ENCODE measurements around the gene FES. TPM values are rescaled to one million over a fixed set of nuclear protein-coding genes. Genes with fewer than 3 reads are reported as not detected.

The FES gene
- polyA plus RNA-seq, 3 donors, result 140 to 260 (median 157) TPM

DNA sequence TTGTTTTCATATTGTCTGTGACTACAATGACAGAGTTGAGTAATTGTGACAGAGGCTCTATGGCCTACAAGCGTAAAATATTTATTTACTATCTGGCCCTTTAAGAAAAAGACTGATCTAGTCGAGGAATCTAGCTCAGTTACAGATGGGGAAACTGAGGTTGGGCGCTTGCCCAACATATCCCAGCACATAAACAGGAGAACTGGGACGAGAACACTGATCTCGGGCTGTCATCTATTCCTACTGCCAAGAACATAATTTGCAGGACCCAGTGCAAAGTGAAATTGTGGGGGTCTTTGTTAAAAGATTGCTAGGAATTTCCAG is 1.9 kb downstream of the FES start:
- DNase-seq, result no peak
- Mint-ChIP-seq H3K27me3 (ENCODE audit: low read depth in 3 of 3) (peaks cover 0 to 1% (median 0%) of the 10 kb centered on the region in 3 donors), H3K36me3 (peaks cover 38 to 64% of the 10 kb centered on the region in 2 donors), H3K4me1 (peaks cover 42% of the 10 kb centered on the region), H3K27ac (peak overlapping the region; percentile 81 to 96 (median 94)), H3K9me3 (no peaks in the 10 kb centered on the region), H3K4me3 (peak overlapping the region; percentile 93 to 98)
- H3K36me3 ChIP-seq (replicated peaks in 1 of 2; ENCODE audit: control insufficient read depth in 1 of 2, insufficient read depth in 2 of 2, low read length in 2 of 2), result peaks cover 61 to 69% of the 10 kb centered on the region in 2 donors
- peak overlapping the region; percentile 96 for H3K4me2 ChIP-seq (replicated peaks; ENCODE audit: extremely low read depth, low read length, poor library complexity, severe bottlenecking)
- peaks cover 93% of the 10 kb centered on the region for H3K79me2 ChIP-seq (ENCODE audit: insufficient read depth, low read length)
- H3K27me3 ChIP-seq (ENCODE audit: control insufficient read depth in 2 of 2, insufficient read depth in 2 of 2, low read length in 2 of 2), result no peaks in the 10 kb centered on the region
- H3K4me1 ChIP-seq (ENCODE audit: control insufficient read depth in 1 of 2, insufficient read depth in 2 of 2, low read length in 2 of 2), result peaks cover 31 to 56% of the 10 kb centered on the region in 2 donors
- H3K4me3 ChIP-seq (replicated peaks in 1 of 3; ENCODE audit: low read depth in 2 of 3, low read length in 3 of 3), result peak overlapping the region in 2 of 3 experiments; percentile 95 to 99
- H2AFZ ChIP-seq (ENCODE audit: insufficient read depth, low read depth, low read length, poor library complexity, severe bottlenecking), result no peak overlapping the region
- peaks cover 77% of the 10 kb centered on the region for H4K20me1 ChIP-seq (ENCODE audit: insufficient read depth, low read length)
- WGBS (ENCODE audit: insufficient coverage), result 20% methylated on average over 1 of the region's 5 CpGs
- no peak overlapping the region for H3K9ac ChIP-seq (ENCODE audit: insufficient read depth, low read length, poor library complexity, severe bottlenecking)
- TF ChIP-seq, protein P1, sequence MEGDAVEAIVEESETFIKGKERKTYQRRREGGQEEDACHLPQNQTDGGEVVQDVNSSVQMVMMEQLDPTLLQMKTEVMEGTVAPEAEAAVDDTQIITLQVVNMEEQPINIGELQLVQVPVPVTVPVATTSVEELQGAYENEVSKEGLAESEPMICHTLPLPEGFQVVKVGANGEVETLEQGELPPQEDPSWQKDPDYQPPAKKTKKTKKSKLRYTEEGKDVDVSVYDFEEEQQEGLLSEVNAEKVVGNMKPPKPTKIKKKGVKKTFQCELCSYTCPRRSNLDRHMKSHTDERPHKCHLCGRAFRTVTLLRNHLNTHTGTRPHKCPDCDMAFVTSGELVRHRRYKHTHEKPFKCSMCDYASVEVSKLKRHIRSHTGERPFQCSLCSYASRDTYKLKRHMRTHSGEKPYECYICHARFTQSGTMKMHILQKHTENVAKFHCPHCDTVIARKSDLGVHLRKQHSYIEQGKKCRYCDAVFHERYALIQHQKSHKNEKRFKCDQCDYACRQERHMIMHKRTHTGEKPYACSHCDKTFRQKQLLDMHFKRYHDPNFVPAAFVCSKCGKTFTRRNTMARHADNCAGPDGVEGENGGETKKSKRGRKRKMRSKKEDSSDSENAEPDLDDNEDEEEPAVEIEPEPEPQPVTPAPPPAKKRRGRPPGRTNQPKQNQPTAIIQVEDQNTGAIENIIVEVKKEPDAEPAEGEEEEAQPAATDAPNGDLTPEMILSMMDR (IDR thresholded peaks at IDR 0.05), result peak; percentile 60
- no peaks in the 10 kb centered on the region for H3K9me3 ChIP-seq (replicated peaks in 1 of 2; ENCODE audit: control insufficient read depth in 1 of 2, insufficient read depth in 1 of 2, low read length in 2 of 2)
- intact Hi-C loops (cut with micrococcal nuclease), result loop anchor here (1.0 to 10.0 kb wide), 4 partner anchors 171 to 239 kb away; partner anchors contain the start of gene BLM (in 1 of the 2)
- peak overlapping the region; percentile 78 to 88 for H3K27ac ChIP-seq (ENCODE audit: low read depth in 1 of 2, low read length in 2 of 2)

DNA sequence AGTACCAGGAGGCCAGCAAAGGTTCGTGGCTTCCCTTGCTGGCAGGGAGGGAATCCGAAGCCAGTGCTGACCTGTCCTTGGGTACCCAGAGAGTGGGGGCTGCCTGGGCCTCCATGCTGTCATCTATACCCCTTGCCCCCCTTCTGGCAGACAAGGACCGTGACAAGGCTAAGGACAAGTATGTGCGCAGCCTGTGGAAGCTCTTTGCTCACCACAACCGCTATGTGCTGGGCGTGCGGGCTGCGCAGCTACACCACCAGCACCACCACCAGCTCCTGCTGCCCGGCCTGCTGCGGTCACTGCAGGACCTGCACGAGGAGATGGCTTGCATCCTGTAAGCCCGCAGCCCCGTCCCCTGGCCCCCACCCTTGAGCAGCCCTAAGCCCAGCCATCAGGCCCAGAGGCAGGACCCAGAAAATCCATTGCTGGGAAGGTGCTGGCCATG is 2.8 kb downstream of the FES start:
- intact Hi-C loops (cut with micrococcal nuclease), result loop anchor here (2.0 to 10.0 kb wide), 3 partner anchors 172 to 240 kb away; partner anchors contain the start of gene BLM (in 1 of the 2)
- Mint-ChIP-seq H3K9me3 (no peaks in the 10 kb centered on the region), H3K27ac (peak overlapping the region in 2 of 7 donors; percentile 77 to 95), H3K4me3 (no peak overlapping the region), H3K4me1 (peaks cover 42% of the 10 kb centered on the region), H3K27me3 (ENCODE audit: low read depth in 3 of 3) (peaks cover 0 to 1% (median 0%) of the 10 kb centered on the region in 3 donors), H3K36me3 (peaks cover 43 to 66% of the 10 kb centered on the region in 2 donors)
- Histone ChIP-seq H3K36me3 (replicated peaks in 1 of 2; ENCODE audit: control insufficient read depth in 1 of 2, insufficient read depth in 2 of 2, low read length in 2 of 2) (peaks cover 61 to 69% of the 10 kb centered on the region in 2 donors), H3K9me3 (replicated peaks in 1 of 2; ENCODE audit: control insufficient read depth in 1 of 2, insufficient read depth in 1 of 2, low read length in 2 of 2) (no peaks in the 10 kb centered on the region), H3K9ac (ENCODE audit: insufficient read depth, low read length, poor library complexity, severe bottlenecking) (no peak overlapping the region), H3K4me3 (replicated peaks in 1 of 3; ENCODE audit: low read depth in 2 of 3, low read length in 3 of 3) (no peak overlapping the region), H3K27ac (ENCODE audit: low read depth in 1 of 2, low read length in 2 of 2) (peak overlapping the region in 1 of 2 donors; percentile 88), H3K79me2 (ENCODE audit: insufficient read depth, low read length) (peaks cover 98% of the 10 kb centered on the region), H2AFZ (ENCODE audit: insufficient read depth, low read depth, low read length, poor library complexity, severe bottlenecking) (no peak overlapping the region), H4K20me1 (ENCODE audit: insufficient read depth, low read length) (peaks cover 85% of the 10 kb centered on the region), H3K4me1 (ENCODE audit: control insufficient read depth in 1 of 2, insufficient read depth in 2 of 2, low read length in 2 of 2) (peaks cover 31 to 56% of the 10 kb centered on the region in 2 donors), H3K4me2 (replicated peaks; ENCODE audit: extremely low read depth, low read length, poor library complexity, severe bottlenecking) (peak overlapping the region; percentile 96), H3K27me3 (ENCODE audit: control insufficient read depth in 2 of 2, insufficient read depth in 2 of 2, low read length in 2 of 2) (no peaks in the 10 kb centered on the region)
- TF ChIP-seq, protein P1 (IDR thresholded peaks at IDR 0.05), result no peak
- 94% methylated on average over 13 of the region's 13 CpGs for WGBS (ENCODE audit: insufficient coverage)
- no peak for DNase-seq
